C4-2B (cell line): ENCODE results near the gene BEX3.
"Not testable (repeated sequence)": the region's sequence is repeated elsewhere in the genome, so short reads cannot be mapped to it uniquely, and the experiment has no call there.

ENCODE experiments used
- H3K27ac ChIP-seq: fragments of 450-650 bp; 2 replicates; pipeline ENCODE4 v1.5.1; 2017
- CTCF ChIP-seq: fragments of 450-650 bp; conservative IDR thresholded peaks from 2 replicates; pipeline ENCODE4 v1.5.1; 2017; ENCODE audit warnings: mild to moderate bottlenecking
- ZFX ChIP-seq: fragments of 450-650 bp; IDR thresholded peaks from 2 replicates; pipeline ENCODE4 v1.6.1; 2017

The BEX3 gene

DNA sequence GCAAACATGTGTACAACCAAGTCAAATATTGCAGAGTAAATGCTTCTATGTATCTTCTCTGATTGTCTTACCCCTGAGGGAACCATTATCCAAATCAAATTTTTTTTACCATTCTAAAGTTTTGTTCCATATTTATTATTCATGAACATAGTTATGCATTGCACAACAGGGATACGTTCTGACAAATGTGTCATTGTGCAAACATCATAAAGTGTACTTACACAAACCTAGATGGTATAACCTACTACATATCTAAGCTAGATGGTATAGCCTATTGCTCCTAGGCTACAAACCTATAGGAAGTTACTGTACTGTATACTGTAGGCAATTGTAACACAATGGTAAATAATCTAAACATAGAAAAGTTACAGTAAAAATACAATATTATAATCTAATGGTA is 23.4 kb downstream of the BEX3 start:
- H3K27ac ChIP-seq, result no peak overlapping the region
- no peak for TF ChIP-seq CTCF
- no peak for TF ChIP-seq ZFX

DNA sequence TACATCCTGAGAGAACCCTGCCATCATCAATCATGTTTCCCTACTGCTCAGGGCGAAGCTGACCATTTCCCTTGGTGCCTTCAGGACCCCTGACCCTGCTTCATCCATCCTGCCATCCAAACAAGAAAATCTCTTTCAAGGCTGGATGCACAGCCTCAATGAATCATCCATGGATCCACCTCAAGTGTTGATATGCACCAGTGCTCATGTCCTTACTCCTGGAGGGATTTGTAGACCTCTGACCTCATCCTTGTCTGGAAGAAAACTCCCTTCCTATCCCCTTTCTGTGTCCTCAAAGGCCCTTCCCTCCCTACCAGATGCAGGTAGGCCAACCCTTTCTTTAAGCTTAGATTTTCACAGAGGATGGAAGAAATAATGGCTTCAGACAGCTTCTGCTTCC is 24.6 kb downstream of the BEX3 start:
- H3K27ac ChIP-seq, result no peak overlapping the region
- TF ChIP-seq ZFX (no peak), CTCF (no peak)

GRCh38 chrX:103404231-103405008 is 28.1 kb downstream of the BEX3 start:
- TF ChIP-seq CTCF (no peak), ZFX (no peak)
- H3K27ac ChIP-seq, result no peak overlapping the region; the same call in 1 of the 2 replicates

- no peak overlapping the region; the same call in 1 of the 2 replicates for H3K27ac ChIP-seq
- TF ChIP-seq CTCF, result no peak
Observed at GRCh38 chrX:103405009-103405333, 28.6 kb downstream of the BEX3 start.

- no peak overlapping the region for H3K27ac ChIP-seq
- no peak for TF ChIP-seq ZFX
- TF ChIP-seq CTCF, result no peak
Observed at GRCh38 chrX:103406256-103406655, 29.9 kb downstream of the BEX3 start.

DNA sequence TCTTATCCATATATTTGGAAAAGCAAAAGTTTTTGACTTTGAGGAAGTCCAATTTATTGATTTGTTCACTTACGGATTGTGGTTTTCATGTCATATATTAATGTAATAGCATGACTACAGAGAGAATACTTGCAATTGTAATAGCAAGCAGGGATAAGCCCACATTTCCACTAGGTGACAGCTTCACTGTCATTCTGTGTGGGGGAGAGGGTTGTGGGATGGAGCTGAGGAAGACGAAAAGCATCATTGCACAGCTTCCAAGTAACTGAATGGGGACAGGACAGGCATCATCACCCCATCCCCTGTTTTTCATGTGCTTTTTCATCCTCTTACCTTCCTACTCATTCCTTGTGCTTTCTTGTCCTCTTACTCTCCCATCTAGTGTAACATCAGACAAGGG is 31.4 kb downstream of the BEX3 start:
- no peak overlapping the region for H3K27ac ChIP-seq
- TF ChIP-seq CTCF (no peak), ZFX (no peak)

DNA sequence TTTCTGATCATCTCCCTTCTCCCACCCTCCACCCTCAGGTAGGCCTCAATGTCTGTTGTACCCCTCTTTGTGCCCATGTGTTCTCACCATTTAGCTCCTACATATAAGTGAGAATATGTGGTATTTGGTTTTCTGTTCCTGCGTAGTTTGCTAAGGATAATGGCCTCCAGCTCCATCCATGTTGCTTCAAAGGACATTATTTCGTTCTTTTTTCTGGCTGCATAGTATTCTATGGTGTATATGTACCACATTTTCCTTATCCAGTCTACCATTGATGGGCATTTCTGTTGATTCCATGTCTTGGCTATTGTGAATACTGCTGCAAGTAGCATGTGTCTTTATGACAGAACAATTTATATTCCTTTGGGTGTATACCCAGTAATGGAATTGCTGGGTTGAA is 35.4 kb downstream of the BEX3 start:
- H3K27ac ChIP-seq, result not testable (repeated sequence)

- no peak for TF ChIP-seq CTCF
- TF ChIP-seq ZFX, result no peak
Observed at GRCh38 chrX:103413705-103414387, 37.5 kb downstream of the BEX3 start.

More at GRCh38 chrX:103413705-103414387, 37.5 kb downstream of the BEX3 start:
- no peak overlapping the region for H3K27ac ChIP-seq
